SK-N-SH (cell line): Measurements from ENCODE around the gene CLEC6A. TPM values are rescaled to one million over a fixed set of nuclear protein-coding genes. Genes with fewer than 3 reads are reported as not detected.
"Not testable (repeated sequence)": the region's sequence is repeated elsewhere in the genome, so short reads cannot be mapped to it uniquely, and the experiment has no call there.

ENCODE experiments used
- CTCF ChIA-PET: fragments of 300-600, 350-600 bp; formaldehyde crosslinking; extraction: SDS; loops from one replicate; lab custom pipeline; 2021; lab: Yijun Ruan, JAX
- POLR2A ChIA-PET: fragments of 350-600 bp; sonication (Branson Sonifier 250); formaldehyde crosslinking; extraction: SDS; loops from one replicate; lab custom pipeline; 2020; ENCODE audit warnings: antibody characterized with exemption, inconsistent platforms; lab: Yijun Ruan, JAX
- DNase-seq: peaks from one replicate; pipeline ENCODE4 v3.0.0; 2012
- H2AFZ ChIP-seq: fragments of 200-600 bp; sonication (generic); 2 replicates; pipeline ENCODE4 v1.8.1; 2016; ENCODE audit warnings: antibody characterized with exemption, mild to moderate bottlenecking, low read depth
- H3F3A ChIP-seq: fragments of 200-600 bp; sonication (generic); replicated peaks from 2 replicates; pipeline ENCODE3; 2016; ENCODE audit warnings: antibody characterized with exemption, mild to moderate bottlenecking; ENCODE audit not compliant: insufficient read depth
- H3K27ac ChIP-seq, 2 experiments: fragments of 200-500 bp in 1 of 2; fragments of 200-600 bp in 1 of 2; sonication (Bioruptor generic) in 1 of 2; sonication (generic), shearing (Covaris generic) in 1 of 2; 2 replicates each; pipeline versions ENCODE4 v1.5.1 to v1.6.1; 2014 to 2016; ENCODE audit warnings: low read depth in 2 of 2, inconsistent platforms in 1 of 2, low read length in 1 of 2, mild to moderate bottlenecking in 1 of 2, mixed read lengths in 1 of 2
- H3K27me3 ChIP-seq: fragments of 200-600 bp; sonication (generic), shearing (Covaris generic); 2 replicates; pipeline ENCODE4 v1.6.1; 2016; ENCODE audit warnings: mixed run types; ENCODE audit not compliant: insufficient read depth
- H3K36me3 ChIP-seq, 2 experiments: fragments of 200-500 bp in 1 of 2; fragments of 200-600 bp in 1 of 2; sonication (Bioruptor generic) in 1 of 2; sonication (generic) in 1 of 2; replicated peaks in 1 of 2; 2 replicates each; pipeline versions ENCODE3 to v1.5.1; 2014 to 2016; ENCODE audit warnings: low read length in 1 of 2, mild to moderate bottlenecking in 1 of 2; ENCODE audit not compliant: insufficient read depth in 2 of 2, control insufficient read depth in 1 of 2
- H3K4me1 ChIP-seq, 2 experiments: fragments of 200-500 bp in 1 of 2; fragments of 200-600 bp in 1 of 2; sonication (Bioruptor generic) in 1 of 2; sonication (generic), shearing (Covaris generic) in 1 of 2; 2 replicates each; pipeline versions ENCODE4 v1.5.1 to v1.6.1; 2014 to 2016; ENCODE audit warnings: low read depth in 1 of 2, low read length in 1 of 2, mixed run types in 1 of 2; ENCODE audit not compliant: insufficient read depth in 2 of 2, control insufficient read depth in 1 of 2
- H3K4me2 ChIP-seq: fragments of 200-600 bp; sonication (generic), shearing (Covaris generic); 2 replicates; pipeline ENCODE4 v1.6.1; 2017; ENCODE audit warnings: mixed run types
- H3K4me3 ChIP-seq, 2 experiments: fragments of 200-500 bp in 1 of 2; fragments of 200-600 bp in 1 of 2; sonication (Bioruptor generic) in 1 of 2; sonication (generic), shearing (Covaris generic) in 1 of 2; 2 replicates each; pipeline versions ENCODE4 v1.5.1 to v1.8.1; 2014 to 2016; ENCODE audit warnings: low read depth in 2 of 2, inconsistent platforms in 1 of 2, low read length in 1 of 2, mild to moderate bottlenecking in 1 of 2, mixed read lengths in 1 of 2, moderate library complexity in 1 of 2
- H3K79me2 ChIP-seq: fragments of 200-600 bp; sonication (generic); 2 replicates; pipeline ENCODE4 v1.8.1; 2017; ENCODE audit warnings: mild to moderate bottlenecking; ENCODE audit not compliant: insufficient read depth
- H3K9ac ChIP-seq: fragments of 200-600 bp; sonication (generic); 2 replicates; pipeline ENCODE4 v1.6.1; 2017; ENCODE audit warnings: mixed run types
- H3K9me2 ChIP-seq: fragments of 200-600 bp; sonication (generic); 2 replicates; pipeline ENCODE4 v1.6.1; 2017; ENCODE audit warnings: mixed run types
- H3K9me3 ChIP-seq: fragments of 200-600 bp; sonication (generic); 2 replicates; pipeline ENCODE4 v1.6.1; 2017; ENCODE audit warnings: mixed run types, mild to moderate bottlenecking, moderate library complexity
- H4K20me1 ChIP-seq: fragments of 200-600 bp; sonication (generic); 2 replicates; pipeline ENCODE4 v1.6.1; 2017; ENCODE audit warnings: mild to moderate bottlenecking, mixed run types; ENCODE audit not compliant: insufficient read depth
- FOSL2 ChIP-seq: IDR thresholded peaks from 2 replicates; pipeline ENCODE4 v1.4.0; 2012; ENCODE audit warnings: low read depth, mild to moderate bottlenecking, moderate library complexity, borderline replicate concordance
- FOXM1 ChIP-seq: IDR thresholded peaks from 2 replicates; pipeline ENCODE4 v1.4.0; 2012; ENCODE audit warnings: low read depth, mild to moderate bottlenecking
- GATA2 ChIP-seq: sonication (generic); formaldehyde crosslinking; IDR thresholded peaks from 2 replicates; pipeline ENCODE4 v1.5.0; 2020; ENCODE audit warnings: mild to moderate bottlenecking, missing genetic modification reagents
- IRF3 ChIP-seq: fragments of 150-350 bp; IDR thresholded peaks from 2 replicates; pipeline ENCODE4 v1.6.1; 2016; ENCODE audit warnings: mild to moderate bottlenecking, low read depth, low read length
- JUND ChIP-seq: IDR thresholded peaks from 2 replicates; pipeline ENCODE4 v1.4.0; 2012
- MXI1 ChIP-seq: IDR thresholded peaks from 2 replicates; pipeline ENCODE4 v1.6.1; 2012; ENCODE audit warnings: mild to moderate bottlenecking, low read depth, low read length, improper control_type of control experiment
- PBX3 ChIP-seq: IDR thresholded peaks from 2 replicates; pipeline ENCODE4; 2012
- REST ChIP-seq: IDR thresholded peaks from 2 replicates; pipeline ENCODE4 v1.6.1; 2012; ENCODE audit warnings: mild to moderate bottlenecking, low read depth, low read length, moderate library complexity
- RFX5 ChIP-seq: IDR thresholded peaks from 2 replicates; pipeline ENCODE4 v1.6.1; 2012; ENCODE audit warnings: mild to moderate bottlenecking, improper control_type of control experiment, low read length
- TAF1 ChIP-seq: IDR thresholded peaks from 2 replicates; pipeline ENCODE4 v1.6.1; 2012; ENCODE audit warnings: low read depth, mild to moderate bottlenecking, low read length, moderate library complexity, borderline replicate concordance
- USF2 ChIP-seq: fragments of 150-350 bp; IDR thresholded peaks from 2 replicates; pipeline ENCODE4 v1.6.1; 2017; ENCODE audit warnings: antibody characterized with exemption, low read length, low read depth, borderline replicate concordance
- YY1 ChIP-seq: IDR thresholded peaks from 2 replicates; pipeline ENCODE4 v1.4.0; 2012; ENCODE audit warnings: low read depth, mild to moderate bottlenecking
- WGBS: methylation state at CpG from one replicate; pipeline ENCODE4 v1.1.6; 2017; ENCODE audit warnings: low lambda C conversion rate; 5-methylcytosine and 5-hydroxymethylcytosine counted together
- polyA plus RNA-seq, 3 experiments: library from polyadenylated mRNA; depleted of rRNA; stranded (reverse); fragments of >200 nt; gene quantifications; 2 replicates each; pipeline ENCODE4 v1.2.3, GENCODE V29; 2012

CLEC6A gene
- polyA plus RNA-seq, 1 of the 3 experiments (the other 2 are of a cell fraction): not detected

- POLR2A ChIA-PET: no interaction called here
- DNase-seq: no peak
- Histone ChIP-seq H3K9me3 (no peaks in the 10 kb centered on the region), H3K9me2 (no peaks in the 10 kb centered on the region)
- no peak for TF ChIP-seq REST
- TF ChIP-seq, all 33 proteins: peak for 0
- Histone ChIP-seq H2AFZ (no peak overlapping the region), H3K27ac (no peak overlapping the region), H3K27me3 (no peaks in the 10 kb centered on the region), H3K4me1 (no peaks in the 10 kb centered on the region), H3K9ac (no peak overlapping the region), H3K36me3 (no peaks in the 10 kb centered on the region), H3K4me3 (no peak overlapping the region), H3K79me2 (no peaks in the 10 kb centered on the region), H3F3A (no peaks in the 10 kb centered on the region), H4K20me1 (no peaks in the 10 kb centered on the region), H3K4me2 (no peak overlapping the region)
- WGBS: under 1% methylated on average over 5 of the region's 5 CpGs
- CTCF ChIA-PET: interaction anchor here (1.5 kb wide), 1 partner anchor 52 kb away, joined by 4 read pairs; no protein-coding TSS in a partner anchor
These were observed 36.1 kb downstream of the CLEC6A start for GRCh38 chr12:8491646-8492530.

GRCh38 chr12:8493084-8493483, 37.3 kb downstream of the CLEC6A start:
- WGBS: 3% methylated on average over 1 of the region's 2 CpGs
- H3F3A ChIP-seq: no peaks in the 10 kb centered on the region
- H3K9me3 ChIP-seq: no peaks in the 10 kb centered on the region
- no peak overlapping the region for H3K4me2 ChIP-seq
- ChIA-PET CTCF (interaction anchor here (1.5 kb wide), 1 partner anchor 51 kb away, joined by 4 read pairs; no protein-coding TSS in a partner anchor), POLR2A (no interaction called here)
- no peak overlapping the region for H2AFZ ChIP-seq
- no peak overlapping the region for H3K4me3 ChIP-seq
- H4K20me1 ChIP-seq: no peaks in the 10 kb centered on the region
- H3K36me3 ChIP-seq: no peaks in the 10 kb centered on the region
- H3K4me1 ChIP-seq: no peaks in the 10 kb centered on the region
- H3K79me2 ChIP-seq: no peaks in the 10 kb centered on the region
- H3K27me3 ChIP-seq: no peaks in the 10 kb centered on the region
- H3K9me2 ChIP-seq: no peaks in the 10 kb centered on the region
- no peak overlapping the region for H3K9ac ChIP-seq
- DNase-seq: no peak
- no peak for TF ChIP-seq FOXM1
- no peak for TF ChIP-seq FOSL2
- TF ChIP-seq USF2: no peak
- no peak for TF ChIP-seq JUND
- no peak for TF ChIP-seq GATA2 (CRISPR knock-in tag)
- TF ChIP-seq YY1: no peak
- no peak for TF ChIP-seq TAF1
- TF ChIP-seq IRF3: no peak
- no peak for TF ChIP-seq RFX5
- TF ChIP-seq PBX3: no peak
- TF ChIP-seq MXI1: no peak
- H3K27ac ChIP-seq: no peak overlapping the region

GRCh38 chr12:8495671-8496070, 39.9 kb downstream of the CLEC6A start:
- H3K36me3 ChIP-seq, H4K20me1 ChIP-seq, H3K4me1 ChIP-seq, POLR2A ChIA-PET, H3K79me2 ChIP-seq, H3K27ac ChIP-seq, DNase-seq, H3K9me2 ChIP-seq, H3K27me3 ChIP-seq, H3K9me3 ChIP-seq, H3K9ac ChIP-seq, H3K4me2 ChIP-seq, H3F3A ChIP-seq, H2AFZ ChIP-seq, H3K4me3 ChIP-seq, CTCF ChIA-PET: not testable (repeated sequence)
- WGBS: 0% methylated on average over 1 of the region's 4 CpGs
